ENCODE data around the gene ATRN.
"Not testable (repeated sequence)": the region's sequence is repeated elsewhere in the genome, so short reads cannot be mapped to it uniquely, and the experiment has no call there.

Gene ATRN

GRCh38 chr20:3470208-3470626, 601 bp upstream of the ATRN start:
- no peak for DNase-seq (ENCODE audit: low read depth, low spot score)

- DNase-seq (ENCODE audit: low read depth, low spot score): peak; percentile 19
Observed at GRCh38 chr20:3471397-3472021, 691 bp downstream of the ATRN start.

DNA sequence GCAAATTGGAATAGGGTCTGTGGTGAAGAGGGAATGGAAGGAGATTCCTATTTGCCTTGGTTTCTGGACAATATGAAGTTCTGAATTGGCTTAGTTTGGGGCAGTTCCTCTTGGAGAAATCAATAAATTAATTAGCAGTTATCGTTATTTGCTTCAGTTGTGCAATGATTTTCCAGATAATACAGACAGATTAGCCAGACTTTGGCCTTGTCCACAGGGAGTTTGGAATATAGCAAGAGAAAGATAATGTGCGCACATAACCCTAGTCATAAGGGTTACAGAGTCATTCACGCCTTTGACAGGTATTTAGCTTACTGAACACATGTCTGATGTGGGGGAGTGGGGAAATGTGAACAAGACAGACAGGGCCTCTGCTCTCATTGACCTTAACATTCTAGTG, 1.3 kb downstream of the ATRN start:
- no peak for DNase-seq (ENCODE audit: low read depth, low spot score)

GRCh38 chr20:3473324-3473723, 2.5 kb downstream of the ATRN start:
- no peak for DNase-seq (ENCODE audit: low read depth, low spot score)

GRCh38 chr20:3473944-3474343, 3.1 kb downstream of the ATRN start:
- no peak for DNase-seq (ENCODE audit: low read depth, low spot score)

DNA sequence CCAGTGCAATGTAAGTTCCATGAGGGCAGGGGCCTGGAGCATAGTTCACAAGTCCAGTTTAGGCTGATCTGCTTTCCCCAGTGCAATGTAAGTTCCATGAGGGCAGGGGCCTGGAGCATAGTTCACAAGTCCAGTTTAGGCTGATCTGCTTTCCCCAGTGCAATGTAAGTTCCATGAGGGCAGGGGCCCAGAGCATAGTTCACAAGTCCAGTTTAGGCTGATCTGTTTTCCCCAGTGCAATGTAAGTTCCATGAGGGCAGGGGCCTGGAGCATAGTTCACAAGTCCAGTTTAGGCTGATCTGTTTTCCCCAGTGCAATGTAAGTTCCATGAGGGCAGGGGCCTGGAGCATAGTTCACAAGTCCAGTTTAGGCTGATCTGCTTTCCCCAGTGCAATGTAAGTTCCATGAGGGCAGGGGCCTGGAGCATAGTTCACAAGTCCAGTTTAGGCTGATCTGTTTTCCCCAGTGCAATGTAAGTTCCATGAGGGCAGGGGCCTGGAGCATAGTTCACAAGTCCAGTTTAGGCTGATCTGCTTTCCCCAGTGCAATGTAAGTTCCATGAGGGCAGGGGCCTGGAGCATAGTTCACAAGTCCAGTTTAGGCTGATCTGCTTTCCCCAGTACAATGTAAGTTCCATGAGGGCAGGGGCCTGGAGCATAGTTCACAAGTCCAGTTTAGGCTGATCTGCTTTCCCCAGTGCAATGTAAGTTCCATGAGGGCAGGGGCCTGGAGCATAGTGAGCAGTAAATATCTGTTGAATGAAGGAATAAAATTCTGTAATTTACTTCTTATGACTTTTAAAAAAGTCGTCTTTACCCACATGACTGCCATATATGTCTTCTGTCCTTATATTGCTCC, 6.4 kb downstream of the ATRN start:
- not testable (repeated sequence) for DNase-seq (ENCODE audit: low read depth, low spot score)

GRCh38 chr20:3477861-3478544, 7.2 kb downstream of the ATRN start:
- no peak for DNase-seq (ENCODE audit: low read depth, low spot score)

DNA sequence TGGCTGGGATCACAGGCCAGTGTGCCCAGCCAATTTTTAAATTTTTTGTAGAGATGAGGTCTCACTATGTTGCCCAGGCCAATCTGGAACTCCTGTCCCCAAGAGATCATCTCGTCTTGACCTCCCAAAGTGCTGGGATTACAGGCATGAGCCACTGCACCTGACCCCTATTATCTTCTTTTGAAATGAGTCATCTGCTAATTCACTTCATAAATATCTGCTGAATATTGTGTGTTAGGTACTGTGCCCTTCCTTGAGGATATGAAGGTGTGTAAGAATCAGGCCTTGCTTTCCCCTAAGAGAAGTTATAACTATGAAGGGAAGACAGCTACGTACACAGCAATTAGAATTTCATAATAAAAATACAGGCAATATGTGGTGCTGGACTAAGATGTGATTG, 8.2 kb downstream of the ATRN start:
- DNase-seq (ENCODE audit: low read depth, low spot score): no peak

DNA sequence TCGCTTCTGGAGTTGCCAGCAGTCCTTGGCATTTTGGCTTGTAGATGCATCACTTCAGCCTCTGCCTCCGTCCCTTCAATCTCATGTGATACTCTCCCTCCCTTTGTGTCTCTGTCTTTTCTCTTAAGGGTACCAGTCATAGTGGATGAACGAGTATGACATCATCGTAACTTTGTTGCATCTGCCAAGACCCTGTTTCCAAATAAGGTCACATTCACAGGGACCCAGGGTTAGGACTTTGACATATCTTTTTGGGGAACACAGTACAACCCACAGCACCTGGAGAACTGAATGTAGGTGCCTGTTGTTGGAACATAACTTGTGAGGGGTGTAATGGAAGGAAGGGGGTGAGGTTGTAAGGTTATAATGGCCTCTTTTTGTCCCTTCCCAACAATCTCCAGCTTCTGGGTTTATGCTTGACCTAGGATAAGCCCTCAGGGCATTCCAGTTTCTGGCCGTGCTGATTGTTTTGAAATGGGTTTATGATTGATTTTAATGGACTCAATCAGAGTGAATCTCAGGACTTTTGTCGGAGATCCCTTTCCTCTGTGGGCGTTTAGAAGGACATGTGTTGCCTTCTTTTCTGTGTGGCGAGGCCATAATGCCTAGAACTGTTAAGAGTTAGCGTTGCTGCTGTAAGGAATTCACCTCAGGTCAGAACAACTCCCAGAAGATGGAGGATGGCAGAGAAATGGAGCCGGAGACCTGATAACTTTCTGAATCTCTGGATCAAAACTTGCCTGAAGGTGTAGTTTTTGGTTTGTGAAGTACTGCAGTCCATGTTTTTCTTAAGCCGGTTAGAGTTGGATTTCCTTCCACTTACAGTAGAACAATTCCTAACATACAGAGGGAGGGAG, 9.2 kb downstream of the ATRN start:
- DNase-seq (ENCODE audit: low read depth, low spot score): no peak

DNA sequence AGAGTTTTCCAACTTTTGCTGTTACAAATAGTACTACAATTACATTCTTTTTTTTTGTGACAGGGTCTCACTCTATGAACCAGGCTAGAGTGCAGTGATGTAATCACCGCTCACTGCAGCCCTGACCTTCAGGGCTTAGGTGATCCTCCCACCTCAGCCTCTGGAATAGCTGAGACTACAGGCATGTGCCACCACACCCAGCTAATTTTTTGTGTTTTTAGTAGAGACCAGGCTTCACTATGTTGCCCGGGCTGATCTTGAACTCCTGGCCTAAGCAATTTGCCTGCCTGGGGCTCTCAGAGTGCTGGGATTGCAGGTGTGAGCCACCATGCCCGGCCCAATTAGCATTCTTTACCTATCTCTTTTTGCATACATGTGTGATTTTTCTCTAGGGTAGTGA, 12.5 kb downstream of the ATRN start:
- no peak for DNase-seq (ENCODE audit: low read depth, low spot score)

GRCh38 chr20:3483784-3484183, 13.0 kb downstream of the ATRN start:
- no peak for DNase-seq (ENCODE audit: low read depth, low spot score)

DNA sequence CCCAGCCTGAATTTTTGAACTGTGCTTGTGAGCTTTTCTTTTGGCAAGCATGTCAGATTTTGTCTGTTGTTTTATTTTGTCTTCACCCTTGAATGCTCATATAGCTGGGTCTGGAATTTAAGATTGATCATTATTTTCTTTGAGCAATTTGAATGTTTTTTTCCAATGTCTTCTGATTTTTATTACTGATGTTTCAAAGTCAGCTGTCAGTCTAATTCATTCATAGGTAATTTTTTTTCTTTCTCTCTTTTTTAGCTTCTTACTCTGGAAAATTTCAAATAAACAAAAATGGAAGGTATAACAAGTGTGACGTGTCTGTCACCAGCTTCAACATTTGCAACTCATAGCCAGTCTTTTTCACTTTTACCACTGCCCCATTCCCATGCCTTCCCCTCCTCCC, 15.1 kb downstream of the ATRN start:
- no peak for DNase-seq (ENCODE audit: low read depth, low spot score)

DNA sequence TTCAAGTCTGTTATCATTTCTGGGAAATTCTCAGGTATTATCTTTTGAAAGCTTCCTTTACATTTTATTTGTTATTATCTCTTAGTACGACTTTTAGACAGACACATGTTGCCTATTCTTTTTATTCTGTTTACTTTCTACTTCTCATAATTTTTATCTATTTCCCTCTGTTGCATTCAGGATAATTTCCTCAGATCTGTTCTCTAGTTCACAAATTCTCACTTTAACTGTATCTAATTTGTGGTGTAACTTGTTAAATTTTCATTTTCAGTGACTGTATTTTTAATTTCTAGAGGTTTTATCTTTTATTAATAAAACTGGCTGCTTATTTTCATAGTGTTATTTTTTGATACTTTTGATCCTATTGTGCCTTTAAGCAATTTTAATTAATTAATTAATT, 16.0 kb downstream of the ATRN start:
- DNase-seq (ENCODE audit: low read depth, low spot score): no peak

DNA sequence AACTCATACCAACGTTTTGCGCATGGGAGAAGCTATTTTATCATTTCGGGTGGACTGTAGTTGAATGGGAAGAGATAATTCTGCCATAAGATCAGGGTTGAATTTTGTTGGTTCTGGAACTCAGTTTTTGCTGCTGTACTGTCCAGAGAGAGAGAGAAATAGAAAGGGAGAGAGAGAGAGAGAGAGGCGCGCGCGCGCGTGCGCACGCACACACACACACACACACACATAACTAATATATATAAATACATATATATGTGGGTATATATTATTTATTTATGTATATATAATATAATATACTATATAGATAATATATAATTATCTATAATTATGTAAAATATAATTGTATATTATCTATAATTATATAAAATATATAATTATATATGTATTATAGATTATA, 21.9 kb downstream of the ATRN start:
- DNase-seq (ENCODE audit: low read depth, low spot score): no peak

GRCh38 chr20:3494218-3494617, 23.4 kb downstream of the ATRN start:
- no peak for DNase-seq (ENCODE audit: low read depth, low spot score)

DNA sequence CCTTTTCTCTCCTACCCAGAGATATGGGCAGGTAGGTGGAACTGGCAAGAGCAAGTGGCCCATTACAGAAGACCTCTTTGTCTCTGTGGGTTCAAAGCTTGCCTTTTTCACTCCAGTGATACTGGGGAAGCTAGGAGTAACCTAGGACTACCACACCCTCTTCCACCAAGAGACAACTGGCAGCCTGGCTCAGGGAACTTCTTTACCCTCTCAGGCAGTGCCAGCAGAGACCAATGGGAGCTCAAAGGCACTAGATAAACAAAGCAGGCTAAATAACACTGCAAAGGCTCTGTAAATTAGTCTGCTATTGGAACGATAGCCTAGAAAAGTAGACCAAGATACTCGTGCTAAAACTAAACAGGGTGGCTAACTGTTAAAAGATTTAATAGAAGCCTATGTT, 32.1 kb downstream of the ATRN start:
- no peak for DNase-seq (ENCODE audit: low read depth, low spot score)

- DNase-seq (ENCODE audit: low read depth, low spot score): no peak
Observed at GRCh38 chr20:3505148-3505547, 34.3 kb downstream of the ATRN start.

DNA sequence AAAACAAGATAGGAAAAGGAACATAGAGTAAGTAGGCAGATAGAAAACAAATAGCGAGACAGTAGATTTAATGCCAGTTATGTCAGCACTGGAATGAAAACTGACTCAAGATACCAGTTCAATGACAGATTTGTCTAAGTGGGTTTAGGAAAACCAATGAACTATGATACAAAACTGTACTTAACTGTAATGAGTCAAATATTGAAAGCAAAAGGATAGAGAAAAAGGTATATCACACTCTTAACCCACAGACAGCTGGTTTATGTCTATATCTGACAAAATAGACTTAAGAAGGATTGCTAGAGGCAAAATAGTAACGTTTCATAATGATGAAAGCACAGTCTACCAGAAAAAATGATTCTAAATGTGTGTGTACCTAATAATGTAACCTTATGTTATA, 38.2 kb downstream of the ATRN start:
- DNase-seq (ENCODE audit: low read depth, low spot score): no peak

DNA sequence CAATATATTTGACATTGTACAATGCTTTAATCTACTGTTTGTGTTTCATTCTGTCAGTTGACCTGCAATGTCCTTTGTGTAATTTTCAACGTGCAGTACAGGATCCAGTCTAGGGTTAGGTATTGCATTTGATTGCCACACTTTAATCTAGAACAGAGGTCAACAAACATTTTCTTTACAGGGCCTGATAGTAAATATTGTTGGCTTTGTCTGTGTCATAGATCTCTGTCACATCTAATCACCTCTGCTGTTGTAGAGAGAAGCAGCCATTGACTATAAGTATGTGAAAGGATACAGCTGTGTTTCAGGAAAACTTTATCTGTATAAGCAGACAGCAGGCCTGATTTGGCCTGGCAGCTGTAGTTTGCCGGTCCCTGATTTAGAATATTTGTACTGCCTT, 39.3 kb downstream of the ATRN start:
- no peak for DNase-seq (ENCODE audit: low read depth, low spot score)

GRCh38 chr20:3512239-3512638, 41.4 kb downstream of the ATRN start:
- DNase-seq (ENCODE audit: low read depth, low spot score): not testable (repeated sequence)

- no peak for DNase-seq (ENCODE audit: low read depth, low spot score)
Observed at GRCh38 chr20:3514012-3514642, 43.3 kb downstream of the ATRN start.

Data from astrocyte of the hippocampus (primary cell).